Kidney tubule cell (primary cell): ENCODE measurements around the gene CSMD2.
"Not testable (repeated sequence)": the region's sequence is repeated elsewhere in the genome, so short reads cannot be mapped to it uniquely, and the experiment has no call there.

ENCODE experiments used
- DNase-seq: peaks from one replicate; pipeline ENCODE4 v3.0.0-alpha.2; 2018; ENCODE audit warnings: low spot score

CSMD2 gene

DNA sequence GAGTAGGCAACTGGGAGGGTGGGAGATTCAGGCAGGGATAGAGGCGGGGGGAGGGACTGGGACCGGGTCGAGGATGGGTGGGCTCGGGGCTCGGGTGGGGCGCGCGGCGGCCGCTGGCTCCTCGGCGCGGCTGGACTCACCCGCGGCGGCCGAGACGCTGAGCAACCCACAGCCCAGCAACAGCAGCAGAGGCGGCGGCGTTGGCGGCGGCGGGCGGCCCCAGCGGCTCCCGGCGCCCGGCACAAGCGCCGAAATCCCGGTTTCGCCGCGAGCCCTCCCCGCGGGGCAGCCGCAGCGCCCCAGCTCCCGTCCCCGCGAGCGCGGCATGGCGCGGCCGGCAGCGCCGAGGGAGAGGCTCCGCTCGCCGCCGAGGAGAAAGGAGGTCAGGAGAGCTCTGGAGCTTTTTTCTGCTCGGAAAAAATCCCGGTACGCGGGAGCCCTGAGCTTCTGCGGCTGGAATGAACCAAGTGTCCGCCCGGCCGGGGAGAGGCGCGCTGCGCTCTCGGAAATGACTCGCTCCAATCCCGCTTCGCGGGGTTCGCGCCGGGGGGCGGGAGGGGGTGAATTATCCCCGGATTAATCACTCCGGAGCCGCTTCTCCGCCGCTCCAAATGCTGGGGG, at the start of gene CSMD2:
Gene CSMD2 (minus strand): TSS at position 460 of the 621 bp plus-strand sequence. CDS start 133 bp downstream, at position 327.
- peak; percentile 53 for DNase-seq

DNA sequence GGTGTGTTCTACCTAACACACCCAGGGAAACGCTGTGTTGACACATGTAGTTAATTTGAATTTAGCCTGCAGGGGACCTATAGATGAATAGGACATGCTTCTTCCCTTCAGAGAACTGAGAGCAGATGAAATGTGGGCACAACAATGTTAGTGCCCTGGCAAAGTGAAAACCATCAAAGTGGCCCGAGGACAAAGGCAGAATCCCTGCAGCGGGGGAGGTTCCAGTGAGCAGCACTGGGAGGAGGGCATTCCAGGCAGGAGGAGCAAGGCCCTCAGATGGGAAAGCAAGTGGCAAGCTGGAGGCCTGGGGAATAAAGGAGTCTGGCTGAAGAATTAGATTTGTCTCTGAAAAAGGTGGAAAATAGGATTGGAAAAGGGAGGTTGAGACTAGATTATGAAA, 48.9 kb upstream of the CSMD2 start:
- no peak for DNase-seq

DNA sequence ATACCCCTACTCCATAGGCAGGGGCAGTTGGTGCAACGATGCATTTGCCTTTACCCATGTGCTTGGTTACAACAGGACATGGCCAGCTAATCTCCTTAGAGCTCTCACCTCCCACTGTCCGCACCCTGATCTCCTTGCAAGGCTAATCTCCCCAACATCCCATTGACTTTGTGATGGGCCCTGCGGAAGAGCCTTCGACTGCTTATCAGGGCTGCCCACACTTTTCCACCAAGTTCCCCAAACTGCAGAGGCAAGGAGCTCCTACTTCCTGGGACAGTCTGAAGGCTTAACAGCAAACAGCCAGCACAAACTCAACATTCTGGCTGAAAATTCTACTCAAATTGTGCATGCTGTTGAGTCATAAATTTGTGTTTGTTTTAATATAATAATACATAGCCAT, 47.6 kb upstream of the CSMD2 start:
- no peak for DNase-seq

DNA sequence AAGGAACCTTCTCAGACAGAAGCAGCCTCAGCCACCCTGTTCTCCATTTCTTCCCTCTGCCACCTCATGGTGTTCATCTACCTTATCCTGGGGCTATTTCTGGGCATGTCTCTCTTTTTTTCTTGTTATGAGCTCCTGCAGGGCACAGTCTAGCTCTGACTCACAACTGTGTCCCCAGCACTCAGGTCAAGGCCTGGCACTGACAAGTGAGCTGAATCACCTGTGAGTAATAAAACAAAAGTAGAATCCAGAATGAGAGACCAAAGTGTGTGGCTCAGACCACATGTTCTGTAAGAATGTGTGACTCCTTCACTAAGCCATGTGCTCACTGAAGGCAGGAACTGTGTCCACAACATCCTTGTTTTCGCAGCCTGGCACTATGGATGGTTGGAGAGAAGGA, 34.9 kb upstream of the CSMD2 start:
- DNase-seq = peak; percentile 97

DNA sequence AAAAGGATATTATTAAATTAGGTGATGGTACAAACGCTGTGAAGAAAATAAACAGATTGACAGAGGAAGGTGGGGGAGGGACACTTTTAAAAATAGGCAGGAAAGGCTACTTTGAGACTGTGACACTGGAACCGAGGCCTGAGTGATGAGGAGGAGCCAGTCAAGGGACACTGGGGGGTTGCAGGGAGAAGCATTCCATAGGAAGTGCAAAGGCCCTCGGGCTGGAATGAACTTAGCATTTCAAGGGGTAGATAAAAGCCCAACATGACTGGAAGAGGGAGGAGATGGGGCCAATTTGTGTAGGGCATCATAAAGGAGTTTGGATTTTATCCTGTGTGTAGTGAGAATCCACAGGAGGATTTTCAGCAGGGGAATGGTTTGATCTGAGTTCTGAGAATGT, 27.6 kb upstream of the CSMD2 start:
- DNase-seq = no peak

DNA sequence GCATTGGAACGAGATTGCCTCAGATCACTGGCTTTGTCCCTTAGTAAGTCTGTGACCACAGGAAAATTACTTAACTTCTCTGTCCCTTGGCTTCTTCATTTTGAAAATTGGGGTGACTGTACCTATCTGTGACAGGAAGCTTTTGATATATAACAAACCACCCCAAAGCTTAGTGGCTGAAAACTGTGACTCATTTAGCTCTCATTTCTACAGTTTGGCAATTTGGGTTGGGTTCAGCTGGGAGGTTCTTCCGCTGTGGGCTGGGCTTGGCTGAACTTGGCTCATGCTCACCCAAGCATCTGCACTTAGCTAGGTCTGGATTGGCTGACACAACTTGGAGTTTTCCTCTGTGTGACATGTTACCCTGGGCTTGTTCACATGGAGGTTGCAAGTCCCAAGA, 25.7 kb upstream of the CSMD2 start:
- no peak for DNase-seq

DNA sequence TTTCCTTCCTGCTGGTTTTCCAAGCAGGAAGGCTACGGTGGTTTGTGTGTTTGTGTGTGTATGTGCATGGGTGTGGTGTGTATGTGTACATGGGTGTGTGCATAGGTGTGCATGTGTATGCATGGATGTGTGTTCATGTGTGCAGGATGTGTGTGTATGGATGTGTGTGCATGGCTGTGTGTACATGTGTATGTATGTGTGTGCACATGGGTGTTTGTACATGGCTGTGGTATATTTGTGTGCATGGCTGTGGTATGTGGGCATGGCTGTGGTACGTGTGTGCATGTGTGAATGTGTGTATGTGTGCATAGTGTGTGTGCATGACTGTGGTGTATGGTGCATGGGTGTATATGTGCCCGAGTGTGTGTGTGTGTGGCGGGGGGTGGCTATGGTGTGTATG, 24.0 kb upstream of the CSMD2 start:
- no peak for DNase-seq

DNA sequence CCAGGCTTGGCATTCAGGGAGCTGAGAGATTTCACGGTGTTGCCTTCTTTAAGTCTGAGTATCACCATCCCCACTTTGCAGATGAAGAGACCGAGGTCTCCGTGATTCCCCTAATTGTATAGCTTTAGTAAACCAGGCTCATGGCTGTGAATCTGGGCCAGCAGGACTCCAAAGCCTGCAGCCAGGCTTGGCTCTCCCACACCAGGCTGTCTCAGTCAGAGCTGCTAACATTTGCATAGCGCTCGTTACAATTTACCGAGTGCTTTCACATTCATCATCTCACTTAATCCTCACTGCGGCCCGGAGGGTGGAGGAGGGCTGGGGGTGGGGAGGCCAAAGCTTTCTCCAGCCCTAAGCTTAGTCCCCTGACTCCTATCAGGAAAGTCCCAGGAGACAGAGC, 23.4 kb upstream of the CSMD2 start:
- DNase-seq = no peak

DNA sequence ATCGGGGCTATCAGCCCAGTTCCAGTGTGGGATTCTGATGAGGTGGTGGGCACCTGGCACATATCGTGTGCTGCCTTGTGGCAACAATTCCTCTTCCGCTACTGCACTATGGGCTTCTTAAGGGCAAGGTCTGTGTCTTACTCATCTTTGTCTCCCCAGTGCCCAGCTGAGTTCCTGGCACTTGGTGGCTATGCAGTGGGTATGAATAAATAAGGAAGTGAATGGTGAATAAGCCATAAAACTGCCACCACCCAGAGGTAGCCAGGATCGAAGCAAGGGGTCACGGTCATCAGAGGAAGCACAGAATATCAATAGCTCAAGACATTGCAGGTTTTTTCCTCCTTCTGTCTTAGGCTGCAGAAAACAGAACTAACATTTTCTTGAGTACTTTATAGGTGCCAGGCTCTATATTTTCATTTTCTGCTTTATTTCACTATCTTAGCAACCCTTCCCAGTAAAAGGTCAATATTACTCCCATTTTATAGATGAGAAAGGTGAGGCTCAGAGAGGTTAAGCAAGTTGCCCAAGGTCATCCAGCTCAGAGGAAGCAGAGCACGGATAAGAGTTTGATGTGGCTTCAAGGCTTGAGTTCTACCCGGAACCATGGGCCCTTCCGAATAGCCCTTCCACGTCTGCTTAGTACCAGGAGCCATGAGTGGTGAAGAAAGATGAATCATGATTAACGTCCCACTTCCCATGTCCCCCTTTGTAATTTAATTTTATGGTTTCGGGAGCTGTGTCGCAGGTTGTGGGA, 21.9 kb upstream of the CSMD2 start:
- peak; percentile 70 for DNase-seq

DNA sequence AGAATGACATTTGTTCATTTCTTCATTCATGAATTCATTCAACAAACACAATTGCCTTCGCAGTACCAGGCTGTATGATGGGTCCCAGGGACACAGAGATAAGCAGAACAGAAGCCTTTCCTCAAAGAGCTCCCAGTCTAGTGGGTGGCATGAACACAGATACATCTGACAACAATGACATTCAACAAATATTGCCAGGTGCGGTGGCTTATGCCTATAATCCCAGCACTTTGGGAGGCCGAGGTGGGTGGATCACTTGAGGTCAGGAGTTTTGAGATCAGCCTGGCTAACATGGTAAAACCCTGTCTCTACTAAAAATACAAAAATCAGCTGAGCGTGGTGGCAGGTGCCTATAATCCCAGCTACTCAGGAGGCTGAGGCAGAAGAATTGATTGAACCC, 18.4 kb upstream of the CSMD2 start:
- not testable (repeated sequence) for DNase-seq

DNA sequence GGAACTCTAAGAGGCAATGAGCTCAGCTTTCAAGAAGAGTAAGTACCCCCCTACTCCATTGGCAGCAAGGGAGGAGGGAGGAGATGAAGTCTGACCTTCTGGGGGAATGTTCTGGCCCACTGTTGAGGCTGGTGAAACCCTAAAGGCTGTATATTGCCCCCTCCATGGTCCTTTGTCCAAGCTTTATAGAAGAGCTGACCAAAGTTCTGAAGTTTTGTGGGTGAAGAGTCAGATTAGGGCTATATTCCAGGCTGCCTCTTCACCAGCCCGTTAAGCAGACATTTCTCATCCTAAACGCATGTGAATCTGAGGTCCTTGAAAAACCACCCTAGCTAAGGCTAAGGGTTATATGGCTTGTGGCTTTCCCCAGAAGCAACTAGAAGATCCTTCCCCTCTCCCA, 13.0 kb upstream of the CSMD2 start:
- DNase-seq = no peak

DNA sequence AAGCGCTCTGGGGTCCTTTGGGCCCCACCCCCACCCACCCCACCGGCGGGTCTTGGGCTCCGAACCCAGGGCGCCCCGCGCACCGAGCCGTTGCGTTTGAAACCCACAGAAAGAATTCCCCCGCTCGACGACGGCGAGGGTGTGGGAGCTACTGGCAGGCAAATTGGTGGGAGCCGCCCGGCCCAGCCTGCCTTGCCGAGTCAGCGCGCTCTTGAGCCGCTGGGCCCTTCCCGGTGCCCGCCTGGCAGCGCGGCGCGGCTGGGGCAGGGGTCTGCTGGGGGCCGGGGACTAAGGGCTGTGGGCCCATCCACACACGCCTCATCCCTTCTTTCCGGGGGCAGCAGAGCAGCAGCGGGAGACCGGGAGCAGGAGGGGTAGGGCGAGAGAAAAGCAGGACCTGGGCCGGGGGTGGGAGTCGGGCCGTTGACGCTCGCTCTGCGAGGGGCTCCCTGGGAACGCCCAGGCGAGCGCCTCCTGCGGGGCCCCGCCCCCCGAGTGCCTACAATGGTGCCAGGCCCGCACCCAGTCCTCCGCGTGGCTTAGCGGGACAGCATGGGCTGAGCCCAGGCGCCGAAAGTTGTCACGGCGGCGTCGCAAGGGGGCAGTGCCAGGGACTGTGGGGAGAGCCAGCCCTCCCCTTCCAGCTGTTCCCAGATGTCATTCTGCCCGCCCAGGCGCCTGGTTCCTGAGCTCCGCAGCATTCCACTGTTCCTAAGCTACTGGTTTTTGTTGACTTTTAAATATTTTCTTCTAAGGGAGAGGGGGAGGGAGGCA, 12.0 kb upstream of the CSMD2 start, which contains the start of gene C1orf94:
Gene C1orf94 (plus strand): TSS at position 78 of the 774 bp plus-strand sequence. CDS start 883 bp downstream, outside the sequence.
- no peak for DNase-seq

DNA sequence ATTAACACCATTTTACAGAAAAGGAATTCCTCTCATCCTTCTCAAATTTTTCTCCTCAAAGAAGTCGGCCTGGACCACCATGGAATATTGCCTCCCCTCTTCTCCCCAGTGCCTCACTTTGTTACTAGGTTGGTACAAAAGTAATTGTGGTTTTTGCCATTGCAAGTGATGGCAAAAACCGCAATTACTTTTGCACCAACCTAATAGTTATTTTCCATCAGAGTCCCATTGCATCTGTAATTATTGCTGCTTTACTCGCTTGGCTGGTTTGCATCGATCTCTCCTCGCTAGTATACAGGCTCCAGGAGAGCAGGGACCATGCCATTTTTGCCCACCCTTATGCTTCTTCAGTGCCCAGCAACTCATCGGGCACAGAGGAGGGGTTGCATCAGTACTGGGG, 10.7 kb upstream of the CSMD2 start:
- no peak for DNase-seq

DNA sequence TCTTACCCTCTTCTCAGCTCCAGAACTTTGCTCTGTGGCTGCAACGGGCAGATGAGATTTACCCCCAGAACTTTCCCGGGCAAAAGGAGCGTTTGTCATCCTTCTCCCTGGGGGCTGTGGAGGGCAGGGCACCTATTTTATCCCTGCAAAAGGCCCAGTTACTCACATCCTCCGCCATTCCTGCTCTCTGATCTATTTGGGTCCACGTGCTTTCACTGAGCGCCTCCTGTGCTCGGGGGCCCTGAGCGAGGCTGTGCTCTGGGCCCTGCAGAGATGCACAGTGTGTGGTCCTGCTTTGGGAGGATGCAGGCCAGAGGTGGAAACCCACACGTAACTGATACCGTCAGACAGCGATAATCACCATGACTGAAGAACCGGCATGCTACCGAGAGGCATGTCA, 2.4 kb upstream of the CSMD2 start:
- no peak for DNase-seq

DNA sequence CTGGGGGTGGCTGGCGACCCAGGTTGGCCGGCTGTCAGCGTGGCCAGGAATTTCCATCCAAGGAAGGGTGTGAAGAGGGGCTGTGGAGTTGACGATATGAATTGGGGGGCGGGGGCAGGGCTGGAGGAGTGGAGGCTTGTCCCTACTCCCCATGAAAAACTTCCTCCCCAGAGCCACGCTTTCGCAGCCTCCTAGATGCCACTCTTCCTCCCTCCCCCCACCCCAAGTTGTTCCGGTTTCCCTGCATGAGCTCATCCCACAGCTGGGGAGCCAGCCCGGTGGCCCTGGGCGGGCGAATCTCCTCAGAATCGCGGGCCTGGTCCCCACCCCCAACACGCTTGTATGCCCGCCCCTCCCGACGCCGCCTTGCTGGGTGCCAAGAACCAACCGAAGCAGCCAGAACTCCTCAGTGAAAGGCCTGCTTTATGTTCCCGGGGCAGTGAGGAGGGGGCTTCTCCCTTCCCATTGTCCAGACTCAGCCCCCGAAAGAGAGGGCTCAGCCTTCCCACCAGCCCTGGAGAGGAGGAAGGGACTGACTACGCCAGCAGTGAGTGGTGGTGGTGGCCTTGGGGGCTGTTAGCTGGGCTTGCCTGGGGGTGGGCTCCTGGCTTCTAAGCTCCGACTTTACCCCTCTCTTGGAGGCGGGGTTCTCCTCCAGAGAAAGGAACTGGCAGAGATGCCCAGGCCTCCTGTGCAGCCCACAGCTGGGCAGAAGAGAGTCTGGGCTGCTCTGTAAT, 1.8 kb upstream of the CSMD2 start:
- DNase-seq = peak; percentile 41

DNA sequence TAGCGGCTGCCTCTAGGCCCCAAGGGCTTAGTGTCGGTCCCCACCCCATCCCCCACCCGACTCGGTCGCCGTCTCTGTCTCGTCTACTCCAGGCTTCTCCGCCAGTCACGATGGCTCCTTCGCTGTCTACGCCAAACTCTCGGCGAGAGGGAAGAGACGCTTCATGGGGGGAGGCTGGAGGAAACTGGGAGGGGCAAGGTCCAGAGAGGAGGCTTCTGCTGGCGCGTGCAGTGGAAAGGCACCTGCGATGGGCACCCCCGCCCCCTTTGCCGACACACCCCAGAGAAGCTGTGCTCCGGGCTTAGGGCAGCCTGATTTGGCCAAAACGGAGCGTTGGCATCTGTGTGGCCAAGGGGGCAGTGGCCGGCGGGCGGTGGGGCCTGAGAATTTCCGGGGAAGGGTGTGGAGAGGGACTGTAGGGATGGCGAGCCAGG, 1.2 kb upstream of the CSMD2 start:
- peak; percentile 5 for DNase-seq

DNA sequence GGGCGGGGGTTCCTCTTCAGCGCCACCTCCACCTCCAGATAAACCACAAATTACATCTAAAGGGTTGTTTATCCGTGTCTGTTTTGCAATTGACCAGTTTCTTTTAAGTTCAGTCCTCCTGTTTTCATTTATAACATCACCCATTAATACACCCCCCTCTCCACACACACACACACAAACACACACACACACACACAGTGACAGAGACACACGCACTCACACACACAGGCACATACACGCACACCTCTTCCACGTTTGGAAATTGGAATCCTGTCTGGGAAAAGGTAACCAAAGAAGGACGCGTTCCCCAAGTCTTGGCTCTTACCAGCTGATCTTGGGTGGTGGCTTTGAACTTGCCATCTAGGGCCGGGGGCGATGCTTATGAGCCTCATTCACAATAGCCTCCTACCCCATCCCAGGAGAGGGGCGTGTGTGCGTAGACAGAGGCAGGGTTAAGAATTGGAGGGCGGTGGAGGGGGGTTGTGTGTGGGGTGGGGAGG, 442 bp upstream of the CSMD2 start:
- peak; percentile 2 for DNase-seq

DNA sequence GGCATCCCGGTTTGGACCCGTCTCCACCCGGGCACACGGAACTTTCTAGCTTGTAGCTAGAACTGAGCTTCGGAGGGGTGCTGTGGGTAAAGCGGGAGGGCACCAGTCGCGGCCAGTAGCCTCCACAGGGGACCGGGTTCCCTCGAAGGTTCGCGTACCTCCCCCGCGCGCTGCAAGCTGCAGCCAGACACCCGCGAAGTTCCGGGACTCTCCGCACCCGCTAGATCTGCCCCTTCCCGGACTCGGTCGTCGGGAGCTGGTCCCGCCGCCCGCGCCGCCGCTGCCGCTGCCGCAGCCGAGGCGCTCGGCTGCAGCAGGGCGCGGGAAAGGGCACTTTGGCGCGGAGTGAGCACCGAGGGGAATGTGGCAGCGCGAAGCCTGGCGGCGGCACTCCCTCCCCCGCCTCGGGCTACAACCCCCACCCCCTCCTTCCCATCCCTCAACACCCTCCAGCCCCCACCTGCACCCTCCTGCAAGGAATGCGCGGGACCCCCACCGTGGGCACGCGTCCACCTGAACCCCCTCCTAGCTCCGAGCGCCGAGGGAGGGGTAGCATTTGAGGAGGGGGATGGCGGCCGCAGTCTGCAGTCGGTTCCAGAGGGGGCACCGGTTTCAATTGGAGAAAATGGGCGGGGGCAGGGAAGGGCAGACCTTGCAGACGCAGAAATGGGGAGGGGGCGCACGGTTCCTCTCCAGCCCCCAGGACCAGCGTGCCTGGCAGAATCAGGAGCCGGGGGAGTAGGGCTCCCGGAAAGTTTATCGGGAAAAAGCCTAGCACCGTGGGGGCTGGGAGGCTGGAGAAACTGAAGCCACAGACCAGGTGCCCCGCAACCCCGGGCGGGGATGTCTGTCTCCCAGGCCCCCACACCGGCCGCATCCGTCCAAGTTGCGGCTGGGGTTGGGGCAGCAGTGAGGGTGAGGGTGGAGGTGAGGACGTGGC, 968 bp downstream of the CSMD2 start:
- DNase-seq = peak; percentile 7

DNA sequence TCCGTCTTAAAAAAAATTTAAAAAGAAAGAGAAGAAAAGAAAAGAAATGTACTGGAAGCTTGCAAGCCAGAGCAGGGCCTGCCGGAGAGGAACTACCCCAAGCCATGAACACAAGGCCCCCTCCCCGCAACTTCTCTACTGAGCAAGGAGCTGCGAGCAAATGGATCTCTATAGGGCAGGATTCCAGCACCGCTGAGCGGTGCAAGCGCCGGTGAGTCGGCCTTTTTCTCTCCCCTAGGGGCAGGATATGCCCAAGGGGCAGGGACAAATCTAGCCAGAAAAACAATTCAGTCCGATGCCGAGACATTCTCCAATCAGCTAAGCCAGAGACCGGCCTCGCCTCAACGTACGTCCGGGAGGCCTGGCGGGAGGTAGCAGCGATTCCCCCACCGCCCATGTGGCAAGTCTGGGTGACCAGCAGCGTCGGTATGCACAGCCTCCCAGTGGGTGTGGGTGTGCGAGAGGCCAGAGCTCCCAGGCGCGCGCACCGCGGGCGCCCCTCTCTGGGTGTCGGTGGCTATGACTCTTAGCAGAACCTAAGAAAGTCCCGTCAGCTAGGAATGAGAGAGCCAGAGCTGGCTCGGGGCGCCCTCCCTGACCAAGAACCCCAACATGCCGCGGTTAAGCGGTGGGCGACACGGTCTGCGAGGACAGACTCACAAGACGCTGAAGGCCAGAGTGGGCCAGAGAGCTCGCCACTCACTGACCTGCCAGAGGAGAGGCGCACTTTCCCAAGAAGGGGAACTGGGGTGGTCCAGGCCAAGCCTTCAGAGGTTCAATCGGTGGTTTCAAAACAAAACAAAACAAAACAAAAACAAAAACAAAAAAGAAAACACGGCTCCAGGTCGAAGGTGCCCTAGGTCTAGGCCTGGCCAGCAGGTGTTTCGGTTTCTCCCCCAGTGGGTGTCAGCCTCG, 1.9 kb downstream of the CSMD2 start:
- DNase-seq = peak; percentile 95

DNA sequence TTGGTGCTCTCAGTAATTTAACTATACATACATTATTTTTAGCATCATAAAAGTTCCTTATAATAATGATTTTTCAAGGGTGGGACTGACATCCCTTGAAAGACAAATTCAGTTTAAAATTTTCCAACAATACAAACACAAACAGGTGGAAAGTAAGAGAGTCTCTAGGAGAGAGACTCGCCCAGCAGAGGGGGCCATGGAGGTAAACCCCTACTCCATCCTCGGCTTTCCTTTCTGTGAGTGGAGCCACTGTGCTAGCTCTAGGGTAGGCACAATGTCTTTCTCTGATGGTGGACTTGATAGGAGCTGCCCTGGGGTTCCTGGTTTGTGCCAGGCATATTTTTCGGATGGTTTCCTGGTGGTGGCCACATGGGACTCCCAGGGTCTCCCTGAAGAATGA, 8.3 kb downstream of the CSMD2 start:
- DNase-seq = no peak
